ENCODE results near the gene MAP4K2.

Gene MAP4K2

GRCh38 chr11:64742087-64742888 is 60.7 kb downstream of the MAP4K2 start:
- FAIRE-seq (no peak), DNase-seq (ENCODE audit: low spot score) (no peak)

DNA sequence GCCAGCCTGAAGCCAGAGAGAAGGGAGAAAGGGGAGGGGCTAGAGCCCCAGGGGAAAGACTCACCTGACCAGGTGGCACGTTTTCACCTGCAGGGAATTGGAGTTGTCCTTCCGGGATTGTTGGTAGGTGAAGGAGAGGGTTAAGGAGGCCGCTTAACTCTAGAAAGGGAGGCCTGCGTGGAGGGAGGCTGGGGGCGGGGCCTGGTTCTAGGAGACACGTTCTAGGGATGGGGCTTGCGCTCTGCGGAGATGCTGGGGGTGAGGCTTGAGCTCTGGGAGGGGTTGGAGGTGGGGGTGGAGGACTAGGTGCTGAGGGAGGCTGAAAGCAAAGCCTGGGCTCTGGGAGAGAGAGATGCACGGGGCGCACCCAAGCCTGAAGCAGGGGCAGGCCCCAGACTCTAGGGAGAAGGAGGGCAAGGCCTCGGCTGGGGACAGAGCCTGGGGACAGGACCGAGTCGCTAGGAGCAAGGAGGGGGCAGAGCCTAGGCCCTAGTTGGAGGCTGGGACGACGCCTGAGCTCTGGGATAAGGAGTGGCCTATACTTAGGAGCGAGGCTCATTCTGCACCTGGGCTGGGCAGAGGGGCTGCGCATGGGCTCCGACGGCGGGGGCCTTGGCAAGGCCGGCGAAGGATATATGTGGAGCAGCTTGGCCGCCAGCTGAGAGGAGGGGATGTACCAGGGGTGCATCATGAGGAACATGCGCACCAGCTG is 61.5 kb downstream of the MAP4K2 start:
- FAIRE-seq, result no peak

DNA sequence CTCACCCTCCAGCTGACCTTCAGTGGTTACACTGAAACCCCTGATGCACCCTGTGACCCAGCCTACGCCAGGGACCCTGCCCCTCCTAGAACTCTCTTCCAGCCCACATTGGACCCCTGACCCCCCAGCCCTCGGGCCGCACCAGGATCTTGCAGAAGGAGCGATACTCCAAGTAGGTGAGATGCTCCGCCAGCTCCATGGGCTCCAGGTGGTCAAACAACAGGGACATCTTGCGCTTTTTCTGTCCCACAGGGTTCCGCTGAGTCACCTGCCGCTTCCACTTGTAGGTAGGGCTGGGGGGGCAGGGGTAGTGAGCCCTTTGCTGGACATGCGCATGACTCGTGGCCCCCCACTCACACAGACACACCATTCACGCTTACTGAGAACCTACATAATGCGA is 63.1 kb downstream of the MAP4K2 start:
- FAIRE-seq (no peak), DNase-seq (ENCODE audit: low spot score) (no peak)

More for the DNA sequence above, 61.5 kb downstream of the MAP4K2 start:
- DNase-seq (ENCODE audit: low spot score), result no peak

DNA sequence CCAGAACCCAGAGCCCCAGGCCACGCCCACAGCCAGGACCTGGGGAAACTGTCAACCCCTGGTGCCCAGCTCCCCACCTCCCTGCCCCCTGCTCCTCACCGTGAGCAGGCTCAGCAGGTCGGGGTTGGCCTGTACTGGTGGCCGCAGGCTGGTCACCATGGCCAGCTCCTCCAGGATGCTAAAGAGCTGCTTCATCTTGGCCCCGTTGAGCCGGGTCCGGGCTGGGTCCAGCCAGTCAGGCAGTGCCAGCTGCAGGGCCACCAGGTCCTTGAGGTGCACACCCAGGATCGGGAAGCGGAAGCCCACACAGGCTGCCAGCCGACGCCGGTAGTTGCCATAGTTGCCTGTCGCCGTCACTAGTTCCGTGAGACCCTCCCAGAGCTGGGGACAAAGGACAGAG is 66.4 kb downstream of the MAP4K2 start:
- FAIRE-seq (no peak), DNase-seq (ENCODE audit: low spot score) (no peak)

DNA sequence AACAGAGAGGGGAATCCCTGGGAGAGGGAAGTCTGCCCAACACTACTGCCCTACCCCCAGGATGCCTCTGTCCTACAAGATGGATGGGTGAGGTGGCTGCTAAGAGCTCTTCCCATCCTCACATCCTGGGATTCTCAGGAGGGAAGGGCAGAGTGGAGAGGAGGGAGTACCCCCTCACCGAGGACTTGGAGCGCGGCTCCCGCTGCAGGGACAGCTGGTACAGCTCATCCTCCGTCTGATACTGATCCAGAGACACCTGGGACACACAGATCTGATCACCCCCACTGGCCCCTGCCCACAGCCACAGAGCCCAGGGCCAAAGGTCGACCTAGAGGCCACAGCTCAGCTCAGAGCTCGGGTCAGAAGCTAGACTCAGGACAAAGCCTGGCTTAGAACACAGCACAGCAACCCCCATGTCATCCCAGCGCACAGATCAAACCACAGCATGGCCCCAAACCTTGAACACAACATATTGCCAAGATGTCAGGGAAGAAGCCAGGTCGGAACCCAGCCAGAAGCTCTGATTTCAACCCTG is 67.2 kb downstream of the MAP4K2 start:
- FAIRE-seq (no peak), DNase-seq (ENCODE audit: low spot score) (no peak)
